T-helper 1 cell (primary cell): Measurements from ENCODE around the gene PPP5C.
"Not testable (repeated sequence)": the region's sequence is repeated elsewhere in the genome, so short reads cannot be mapped to it uniquely, and the experiment has no call there.

Experiments used
- DNase-seq, 5 donors: peaks; one replicate each; pipeline ENCODE4 v3.0.0-alpha.2; 2012 to 2020

Gene PPP5C

GRCh38 chr19:46435689-46436088 lies 88.8 kb downstream of the PPP5C start:
- not testable (repeated sequence) for DNase-seq
